K562 (cell line): ENCODE data around the gene SLC33A1. TPM values are rescaled to one million over a fixed set of nuclear protein-coding genes. Genes with fewer than 3 reads are reported as not detected.

Source experiments
- CBX8 ChIP-seq: fragments of 200-600 bp; sonication (generic); IDR thresholded peaks from 2 replicates; pipeline ENCODE4 v1.6.1; 2012; ENCODE audit warnings: borderline replicate concordance, mixed run types, low read depth, mild to moderate bottlenecking, moderate library complexity, mixed read lengths, low read length, control low read depth, inconsistent platforms; ENCODE audit not compliant: poor library complexity, severe bottlenecking; ENCODE audit errors: extremely low read depth
- EWSR1 ChIP-seq: fragments of 450-650 bp; IDR thresholded peaks from 2 replicates; pipeline ENCODE4 v1.6.1; 2018; ENCODE audit warnings: borderline replicate concordance, mild to moderate bottlenecking, low read depth, moderate library complexity; ENCODE audit not compliant: partially characterized antibody
- GABPB1 ChIP-seq: sonication (generic); formaldehyde crosslinking; IDR thresholded peaks from 2 replicates; pipeline ENCODE4 v1.8.0; 2022; ENCODE audit warnings: mild to moderate bottlenecking, missing genetic modification reagents
- GATAD2B ChIP-seq: fragments of 450-650 bp; IDR thresholded peaks from 2 replicates; pipeline ENCODE4 v1.6.1; 2017; ENCODE audit warnings: mild to moderate bottlenecking, borderline replicate concordance
- HMG20B ChIP-seq: fragments of 250-450 bp; sonication (Bioruptor Pico); IDR thresholded peaks from 2 replicates; pipeline ENCODE4 v1.5.0; 2021; ENCODE audit warnings: mild to moderate bottlenecking
- L3MBTL2 ChIP-seq: fragments of 450-650 bp; IDR thresholded peaks from 2 replicates; pipeline ENCODE4 v1.6.1; 2016; ENCODE audit warnings: mild to moderate bottlenecking, moderate library complexity
- MTA1 ChIP-seq: fragments of 450-650 bp; IDR thresholded peaks from 2 replicates; pipeline ENCODE4 v1.6.1; 2017; ENCODE audit warnings: borderline replicate concordance
- POLR2G ChIP-seq: fragments of 200-400 bp; formaldehyde crosslinking; IDR thresholded peaks from 2 replicates; pipeline ENCODE4 v1.6.1; 2017; ENCODE audit warnings: low read depth, mild to moderate bottlenecking, antibody characterized with exemption, low read length, moderate library complexity
- RBM14 ChIP-seq: fragments of 200-400 bp; formaldehyde crosslinking; IDR thresholded peaks from 2 replicates; pipeline ENCODE4 v1.6.1; 2018; ENCODE audit warnings: low read depth, mild to moderate bottlenecking, low read length, moderate library complexity, borderline replicate concordance; ENCODE audit not compliant: insufficient read depth
- RBM39 ChIP-seq: fragments of 200-400 bp; formaldehyde crosslinking; optimal IDR thresholded peaks from 2 replicates; pipeline ENCODE3; 2018; ENCODE audit warnings: low read depth, low read length
- SETDB1 ChIP-seq: IDR thresholded peaks from one replicate; pipeline ENCODE4 v1.6.1; 2012; ENCODE audit warnings: low read length, control low read depth, inconsistent platforms
- SIX5 ChIP-seq, 2 experiments: IDR thresholded peaks; 2 replicates each; pipeline ENCODE4 v1.6.1; 2011; ENCODE audit warnings: low read length in 2 of 2, borderline replicate concordance in 1 of 2, low read depth in 1 of 2, mild to moderate bottlenecking in 1 of 2, moderate library complexity in 1 of 2; ENCODE audit not compliant: insufficient read depth in 1 of 2
- TAL1 ChIP-seq: fragments of 450-650 bp; IDR thresholded peaks from 2 replicates; pipeline ENCODE4 v1.6.1; 2016; ENCODE audit warnings: mild to moderate bottlenecking
- TARDBP ChIP-seq: fragments of 450-650 bp; IDR thresholded peaks from 2 replicates; pipeline ENCODE4 v1.6.1; 2016
- TCF7 ChIP-seq: sonication (generic); IDR thresholded peaks from 2 replicates; pipeline ENCODE4 v1.6.1; 2016; ENCODE audit warnings: antibody characterized with exemption, borderline replicate concordance
- THRAP3 ChIP-seq: fragments of 450-650 bp; IDR thresholded peaks from 2 replicates; pipeline ENCODE4 v1.6.1; 2016; ENCODE audit warnings: mild to moderate bottlenecking, inconsistent platforms, borderline replicate concordance
- TSC22D4 ChIP-seq: fragments of 450-650 bp; IDR thresholded peaks from 2 replicates; pipeline ENCODE4 v1.6.1; 2016; ENCODE audit warnings: missing genetic modification characterization, missing biosample characterization, control low read depth
- ZNF134 ChIP-seq: fragments of 250-450 bp; sonication (Bioruptor Pico); conservative IDR thresholded peaks from 2 replicates; pipeline ENCODE4 v1.4.0; 2020
- ZNF384 ChIP-seq: IDR thresholded peaks from 2 replicates; pipeline ENCODE4 v1.6.1; 2012; ENCODE audit warnings: low read depth, low read length, improper control_type of control experiment
- ZNF408 ChIP-seq: fragments of 250-450 bp; sonication (Bioruptor Pico); IDR thresholded peaks from 2 replicates; pipeline ENCODE4 v1.4.0; 2020; ENCODE audit warnings: low read depth, mild to moderate bottlenecking, moderate library complexity
- ZNF644 ChIP-seq: fragments of 200-800 bp; sonication (Bioruptor generic); IDR thresholded peaks from 2 replicates; pipeline ENCODE4 v1.6.1; 2016; ENCODE audit warnings: low read depth, missing genetic modification characterization, missing compliant biosample characterization
- ZNF696 ChIP-seq: fragments of 250-450 bp; sonication (Bioruptor Pico); conservative IDR thresholded peaks from 2 replicates; pipeline ENCODE4 v1.4.0; 2020; ENCODE audit warnings: mild to moderate bottlenecking, moderate library complexity
- ZNF780A ChIP-seq: fragments of 250-450 bp; sonication (Bioruptor Pico); IDR thresholded peaks from 2 replicates; pipeline ENCODE4 v1.5.0; 2021; ENCODE audit warnings: mild to moderate bottlenecking
- ZNF830 ChIP-seq: fragments of 250-450 bp; sonication (Bioruptor Pico); IDR thresholded peaks from 2 replicates; pipeline ENCODE4 v1.5.0; 2021; ENCODE audit warnings: mild to moderate bottlenecking
- polyA plus RNA-seq, 8 experiments: library from polyadenylated mRNA; depleted of rRNA in 4 of 8; stranded (reverse) in 5 of 8; unstranded in 3 of 8; fragments of >200 nt; fragmentation: Nextera tagmentation in 2 of 8; fragmentation: Illumina TruSeq in 1 of 8; extraction: Ambion mirVana in 2 of 8; extraction: Trizol in 1 of 8; gene quantifications; 2 replicates each; pipeline versions ENCODE4 v1.2.1 to v1.2.3, GENCODE V29; 2011 to 2014; ENCODE audit warnings: inconsistent platforms in 1 of 8, missing spikeins in 1 of 8
- total RNA-seq, 7 experiments: library from RNA; depleted of rRNA in 6 of 7; stranded (reverse); fragments of >200 nt in 6 of 7; fragmentation: Illumina TruSeq in 2 of 7; extraction: Trizol in 2 of 7; gene quantifications; 2 replicates each; pipeline versions ENCODE4 v1.2.1 to v1.2.3, GENCODE V29; 2011 to 2021; ENCODE audit warnings: low replicate concordance in 1 of 7
- TF ChIP-seq, protein P1 (sequence below): sonication (generic); formaldehyde crosslinking; IDR thresholded peaks from 2 replicates; pipeline ENCODE4 v1.8.1; 2022; ENCODE audit warnings: missing genetic modification reagents
- TF ChIP-seq, protein P2 (sequence below), 3 experiments: IDR thresholded peaks in 2 of 3; conservative IDR thresholded peaks in 1 of 3; 2 replicates each; pipeline ENCODE4 v1.5.1; 2011 to 2012; ENCODE audit warnings: low read length in 3 of 3, mild to moderate bottlenecking in 3 of 3, control low read depth in 2 of 3, improper control_type of control experiment in 1 of 3, inconsistent platforms in 1 of 3, low read depth in 1 of 3, mixed read lengths in 1 of 3, moderate library complexity in 1 of 3; ENCODE audit not compliant: insufficient read depth in 2 of 3

Gene SLC33A1
- total and polyA plus RNA-seq, 9 of the 15 experiments (the other 6 are each of a cell fraction or from before 2014, with no cell fraction given) = 6.2 to 26.8 (median 19.6) TPM

DNA sequence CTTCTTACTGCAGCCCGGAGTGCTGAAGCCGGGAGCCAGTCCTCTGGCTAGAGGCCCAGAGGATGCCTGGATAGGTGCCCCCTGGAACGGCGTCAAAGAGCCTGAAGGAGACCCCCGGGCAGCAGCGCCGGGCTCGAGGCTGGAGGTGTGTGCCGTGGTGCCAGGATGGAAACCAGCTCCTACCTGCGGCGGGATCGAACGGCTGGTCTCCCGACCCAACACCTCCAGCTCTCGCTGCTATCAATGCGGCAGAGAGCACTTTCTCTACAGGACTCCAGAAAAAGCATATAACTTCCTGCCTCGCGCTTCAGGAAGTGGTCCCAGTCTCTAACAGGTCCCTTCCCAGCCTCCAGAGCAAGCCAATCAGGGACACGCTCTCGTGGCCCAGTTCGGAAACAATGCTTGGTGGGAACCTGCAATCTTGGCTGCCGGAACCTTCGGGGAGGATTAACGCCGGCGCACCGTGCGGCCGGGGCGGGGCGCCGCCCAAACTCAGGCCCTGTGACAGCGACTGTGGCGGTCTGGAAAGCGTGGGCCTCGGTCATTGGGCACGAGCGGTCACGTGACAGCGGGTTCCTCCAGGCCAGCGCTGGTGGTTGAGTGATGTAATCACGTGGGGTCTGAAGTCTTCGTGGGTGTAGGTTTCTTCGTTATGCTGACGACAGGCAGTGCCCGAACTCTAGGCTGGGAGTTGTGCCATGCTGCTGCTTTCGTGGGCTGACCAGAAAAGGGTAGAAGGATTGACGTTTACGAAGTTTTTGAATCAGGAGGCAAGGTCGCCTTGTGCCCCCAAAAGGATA lies at the start of gene SLC33A1 (continued):
- TF ChIP-seq HMG20B (no peak), ZNF384 (peak; percentile 66), ZNF830 (no peak), SIX5 (IDR thresholded peaks at IDR 0.05; ENCODE audit: borderline replicate concordance in 1 of 2, insufficient read depth in 1 of 2, low read depth in 1 of 2, low read length in 2 of 2) (peak; percentile 27 to 40; a peak in 2 of 4 replicates), EWSR1 (no peak), GATAD2B (peak; percentile 70), ZNF134 (CRISPR knock-in tag) (no peak), GABPB1 (peak; percentile 100), TAL1 (no peak; the same call in 1 of the 2 replicates), RBM39 (peak; percentile 94), POLR2G (peak; percentile 96), MTA1 (peak; percentile 72; the same call in 1 of the 2 replicates), CBX8 (no peak), TCF7 (no peak), TSC22D4 (tag) (no peak), ZNF696 (CRISPR knock-in tag) (no peak), ZNF780A (no peak), ZNF408 (CRISPR knock-in tag) (no peak), TARDBP (peak; percentile 76), ZNF644 (tag) (no peak), SETDB1 (no peak), L3MBTL2 (peak; percentile 99), RBM14 (no peak), THRAP3 (no peak)
- TF ChIP-seq, protein P1, sequence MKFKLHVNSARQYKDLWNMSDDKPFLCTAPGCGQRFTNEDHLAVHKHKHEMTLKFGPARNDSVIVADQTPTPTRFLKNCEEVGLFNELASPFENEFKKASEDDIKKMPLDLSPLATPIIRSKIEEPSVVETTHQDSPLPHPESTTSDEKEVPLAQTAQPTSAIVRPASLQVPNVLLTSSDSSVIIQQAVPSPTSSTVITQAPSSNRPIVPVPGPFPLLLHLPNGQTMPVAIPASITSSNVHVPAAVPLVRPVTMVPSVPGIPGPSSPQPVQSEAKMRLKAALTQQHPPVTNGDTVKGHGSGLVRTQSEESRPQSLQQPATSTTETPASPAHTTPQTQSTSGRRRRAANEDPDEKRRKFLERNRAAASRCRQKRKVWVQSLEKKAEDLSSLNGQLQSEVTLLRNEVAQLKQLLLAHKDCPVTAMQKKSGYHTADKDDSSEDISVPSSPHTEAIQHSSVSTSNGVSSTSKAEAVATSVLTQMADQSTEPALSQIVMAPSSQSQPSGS = no peak
- TF ChIP-seq, protein P2, sequence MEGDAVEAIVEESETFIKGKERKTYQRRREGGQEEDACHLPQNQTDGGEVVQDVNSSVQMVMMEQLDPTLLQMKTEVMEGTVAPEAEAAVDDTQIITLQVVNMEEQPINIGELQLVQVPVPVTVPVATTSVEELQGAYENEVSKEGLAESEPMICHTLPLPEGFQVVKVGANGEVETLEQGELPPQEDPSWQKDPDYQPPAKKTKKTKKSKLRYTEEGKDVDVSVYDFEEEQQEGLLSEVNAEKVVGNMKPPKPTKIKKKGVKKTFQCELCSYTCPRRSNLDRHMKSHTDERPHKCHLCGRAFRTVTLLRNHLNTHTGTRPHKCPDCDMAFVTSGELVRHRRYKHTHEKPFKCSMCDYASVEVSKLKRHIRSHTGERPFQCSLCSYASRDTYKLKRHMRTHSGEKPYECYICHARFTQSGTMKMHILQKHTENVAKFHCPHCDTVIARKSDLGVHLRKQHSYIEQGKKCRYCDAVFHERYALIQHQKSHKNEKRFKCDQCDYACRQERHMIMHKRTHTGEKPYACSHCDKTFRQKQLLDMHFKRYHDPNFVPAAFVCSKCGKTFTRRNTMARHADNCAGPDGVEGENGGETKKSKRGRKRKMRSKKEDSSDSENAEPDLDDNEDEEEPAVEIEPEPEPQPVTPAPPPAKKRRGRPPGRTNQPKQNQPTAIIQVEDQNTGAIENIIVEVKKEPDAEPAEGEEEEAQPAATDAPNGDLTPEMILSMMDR (IDR thresholded peaks at IDR 0.05 in 2 of 3, conservative IDR thresholded peaks at IDR 0.05 in 1 of 3; ENCODE audit: insufficient read depth in 2 of 3, low read depth in 1 of 3, low read length in 3 of 3) = peak in 2 of 3 experiments; percentile 2 to 4; a peak in 1 of 6 replicates
